ENCODE results near the gene BICD2.

Gene BICD2

DNA sequence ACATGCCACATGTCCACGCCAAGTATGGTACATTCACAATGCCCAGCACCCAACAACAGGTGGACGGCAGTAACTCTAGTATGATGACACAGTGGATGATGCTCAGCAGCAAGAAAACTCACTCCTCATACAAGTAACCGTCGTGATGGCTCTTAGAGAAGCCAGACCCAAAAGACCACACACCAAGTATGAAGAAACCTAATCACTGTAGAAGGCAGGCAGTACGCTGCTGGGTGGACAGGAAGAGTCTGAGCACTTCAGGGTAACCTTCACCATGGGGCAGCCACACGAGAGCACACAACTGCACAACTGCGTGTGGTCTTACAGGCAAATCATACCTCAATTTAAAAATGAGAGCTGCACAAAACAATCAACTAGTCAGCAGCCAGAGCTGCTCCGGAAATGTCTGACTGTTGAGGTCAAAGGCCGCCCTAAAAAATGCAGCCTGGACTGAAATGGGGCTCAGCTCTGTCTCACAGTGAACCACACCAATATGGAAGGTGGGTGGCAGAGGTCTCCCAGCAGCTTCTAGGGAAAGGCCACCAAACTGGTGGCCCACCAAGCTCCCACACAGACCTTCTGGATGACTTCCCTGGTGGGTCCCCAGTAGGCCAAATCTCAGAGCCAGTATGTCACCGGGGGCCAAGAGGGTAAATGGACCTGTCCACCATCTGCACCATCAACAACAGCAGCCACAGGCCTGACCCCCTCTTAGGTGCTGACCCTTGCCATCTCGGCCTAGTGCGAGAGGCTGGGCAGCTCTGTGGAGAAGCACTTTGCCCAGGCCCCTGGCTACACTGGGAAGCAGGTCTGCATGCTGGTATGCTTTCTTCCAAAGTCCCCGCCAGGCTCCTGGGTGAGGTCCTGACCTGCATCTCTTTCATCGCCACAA is 17.8 kb downstream of the BICD2 start:
- DNase-seq: no peak

DNA sequence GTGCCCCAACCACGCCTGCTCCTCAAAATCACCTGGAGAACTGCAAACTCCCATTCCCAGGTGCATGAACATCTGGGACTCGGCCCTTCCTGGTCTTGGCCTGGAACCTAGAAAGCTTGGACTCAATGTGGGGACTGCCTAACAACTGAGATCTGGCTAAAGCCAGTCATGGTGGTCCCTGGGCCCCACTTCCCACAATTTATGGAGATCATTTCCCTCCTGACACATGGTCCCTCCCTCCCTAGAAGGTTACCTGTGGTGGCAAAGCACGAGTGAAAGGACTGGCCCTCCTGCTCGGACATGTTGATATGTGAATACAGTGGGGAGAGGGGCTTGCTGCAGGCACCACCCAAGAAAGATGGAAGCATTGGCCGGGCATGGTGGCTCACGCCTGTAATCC is 18.8 kb downstream of the BICD2 start:
- no peak for DNase-seq

DNA sequence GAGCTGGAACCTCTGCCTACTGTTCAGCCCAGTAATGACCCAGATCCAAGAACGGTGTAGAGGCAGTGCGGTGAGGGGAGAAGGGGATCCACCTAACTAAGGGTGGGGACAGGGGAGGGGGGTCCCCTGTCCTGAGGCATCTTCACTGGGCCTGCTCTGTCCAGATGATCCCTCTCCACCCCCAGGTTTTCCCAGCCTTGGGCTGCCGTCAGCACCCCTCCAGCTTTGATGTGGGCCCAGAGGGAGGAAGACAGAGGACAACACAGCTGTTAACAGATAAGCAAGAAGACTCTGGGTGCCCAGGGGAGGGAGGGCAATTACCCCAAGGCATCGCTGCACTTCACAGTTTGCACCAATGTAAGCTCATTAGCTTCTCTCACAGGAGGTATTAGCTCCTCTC is 19.3 kb downstream of the BICD2 start:
- no peak for DNase-seq

DNA sequence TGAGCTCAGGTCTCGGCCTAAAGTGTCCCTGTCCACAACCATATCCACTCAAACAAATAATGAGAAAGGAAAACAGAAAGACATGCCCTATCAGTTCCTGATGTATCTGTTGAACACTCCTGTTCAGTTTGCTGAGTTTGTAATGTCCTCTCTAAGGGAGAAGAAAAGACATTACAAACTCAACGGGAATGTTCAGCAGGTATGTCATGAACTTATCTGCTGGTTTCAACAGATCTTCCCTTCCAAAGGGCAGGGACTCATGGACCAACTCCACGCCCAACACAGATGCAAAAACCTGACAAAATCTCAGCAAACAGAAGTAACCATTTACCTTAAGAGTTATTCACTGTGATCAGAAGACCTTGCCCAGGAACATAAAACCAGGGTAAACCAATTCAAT is 23.7 kb downstream of the BICD2 start:
- no peak for DNase-seq

DNA sequence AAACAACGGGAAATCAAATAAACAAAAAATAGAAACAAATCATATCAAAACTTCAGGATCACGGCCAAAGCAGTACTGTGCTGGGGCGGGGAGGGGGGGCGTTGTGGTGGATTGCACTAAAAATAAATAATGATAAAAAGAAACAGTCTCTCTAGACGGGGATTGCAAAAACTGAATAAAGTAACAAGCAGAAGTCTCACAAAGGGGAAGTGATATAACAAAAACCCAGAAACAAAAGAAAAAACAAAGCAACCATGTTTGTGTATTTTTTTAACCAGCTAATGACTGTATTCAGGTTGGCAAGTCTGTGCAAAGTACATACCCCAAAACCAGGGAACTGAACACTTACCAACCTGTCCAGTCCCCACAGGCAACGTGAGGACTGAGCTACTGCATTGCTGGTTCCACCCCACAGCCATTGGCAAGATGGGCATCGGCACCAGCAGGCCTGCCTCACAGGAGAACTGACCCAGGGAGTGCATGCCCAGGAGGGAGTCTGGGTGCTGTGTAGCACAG is 24.1 kb downstream of the BICD2 start:
- DNase-seq: no peak

DNA sequence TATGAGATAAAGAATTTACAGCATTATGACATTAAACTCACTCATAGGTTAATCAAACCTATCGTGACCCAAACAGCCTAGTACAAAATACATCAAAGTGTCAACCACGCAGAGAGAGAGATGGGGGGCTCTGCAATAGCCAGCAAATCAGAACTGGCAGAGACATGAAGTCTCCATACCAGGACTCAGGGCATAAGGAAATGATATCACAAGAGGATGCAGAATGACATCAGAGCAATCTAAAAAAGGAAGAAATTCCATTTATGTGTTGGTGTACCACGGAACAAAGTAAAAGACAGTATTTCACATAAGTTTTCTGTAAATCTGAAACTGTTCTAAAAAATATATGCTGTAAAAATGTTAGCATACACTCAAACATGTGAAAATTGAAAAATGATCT is 24.6 kb downstream of the BICD2 start:
- no peak for DNase-seq

DNA sequence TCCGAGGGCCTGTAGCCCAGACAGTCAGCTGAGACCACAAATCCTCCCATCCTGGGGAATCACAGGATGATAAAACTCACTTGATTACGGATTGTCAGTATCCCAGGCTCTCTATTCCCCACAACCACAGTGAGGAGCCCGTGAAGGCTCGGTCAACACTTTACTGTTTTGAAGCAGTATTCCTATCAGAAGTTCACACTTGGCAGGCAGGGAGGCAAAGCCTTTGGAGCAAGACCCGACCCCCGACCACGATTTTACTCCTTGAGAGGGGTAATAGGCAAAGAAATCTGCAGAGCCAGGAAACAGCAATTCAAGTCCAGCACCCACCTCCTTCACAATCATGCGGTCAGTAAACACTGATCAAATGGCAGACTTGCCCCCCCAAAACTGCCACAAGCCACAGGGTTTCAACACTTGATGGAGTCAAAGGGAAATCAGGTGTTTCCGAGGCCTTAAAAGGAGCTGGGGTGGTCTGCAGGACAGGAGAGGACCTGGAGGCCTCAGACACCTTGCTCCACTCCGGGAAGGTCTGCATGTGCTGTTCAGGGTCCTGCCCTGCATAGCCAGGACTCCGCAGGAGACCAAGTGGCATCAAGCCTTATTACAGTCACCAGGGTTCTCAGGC is 25.2 kb downstream of the BICD2 start:
- no peak for DNase-seq

DNA sequence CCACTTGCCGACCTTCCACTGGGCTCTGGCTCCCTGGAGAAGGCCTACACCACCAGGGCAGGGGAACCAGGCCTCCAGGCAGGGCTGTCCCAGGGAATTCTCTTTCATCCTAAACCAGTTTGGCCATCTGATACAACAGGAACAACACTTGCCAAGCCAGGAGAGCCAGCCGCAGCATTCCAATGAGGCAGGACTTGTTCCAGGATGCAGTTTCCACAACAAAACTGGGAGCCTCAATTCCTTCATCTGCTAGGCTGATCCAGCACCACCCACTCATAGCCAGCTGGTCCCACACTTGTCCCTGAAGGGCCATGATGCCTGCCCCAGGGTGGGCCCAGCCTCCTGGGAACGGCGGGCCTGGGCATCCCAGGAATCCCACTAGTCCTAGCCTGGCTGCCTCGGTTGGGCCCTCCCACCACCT is 26.0 kb downstream of the BICD2 start:
- no peak for DNase-seq

DNA sequence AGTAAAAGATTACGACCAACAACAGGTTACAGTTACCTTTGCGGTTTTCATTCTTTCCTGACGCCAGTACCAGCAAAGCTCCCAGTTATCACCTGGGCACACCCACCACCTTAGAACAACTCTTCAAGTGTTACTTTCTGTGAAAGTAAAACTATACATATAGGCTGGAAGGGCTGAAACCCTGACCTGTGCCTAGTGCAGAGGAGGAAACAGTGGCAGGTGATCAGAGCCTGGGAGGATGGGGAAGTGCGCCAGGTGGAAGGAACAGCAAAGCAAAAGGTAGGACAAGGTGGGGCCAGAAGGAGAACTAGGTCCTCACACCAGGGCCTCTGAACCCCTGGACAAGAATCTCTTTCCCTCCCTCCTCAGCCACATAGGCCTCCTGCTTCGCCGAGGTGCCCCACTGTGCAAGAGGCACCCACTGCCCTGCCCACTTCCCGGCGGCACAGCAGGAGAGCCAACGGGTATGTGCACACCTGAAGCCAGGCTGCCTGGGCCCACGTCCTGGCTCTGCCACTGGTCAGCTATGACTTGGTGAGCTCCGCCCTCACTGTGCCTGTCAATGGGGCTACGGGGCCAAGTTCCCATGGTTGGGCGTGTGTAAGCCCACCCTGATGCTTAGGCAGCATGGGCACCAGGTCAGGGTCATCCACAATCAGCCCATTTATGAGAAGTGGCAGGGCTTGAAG is 26.9 kb downstream of the BICD2 start:
- no peak for DNase-seq

DNA sequence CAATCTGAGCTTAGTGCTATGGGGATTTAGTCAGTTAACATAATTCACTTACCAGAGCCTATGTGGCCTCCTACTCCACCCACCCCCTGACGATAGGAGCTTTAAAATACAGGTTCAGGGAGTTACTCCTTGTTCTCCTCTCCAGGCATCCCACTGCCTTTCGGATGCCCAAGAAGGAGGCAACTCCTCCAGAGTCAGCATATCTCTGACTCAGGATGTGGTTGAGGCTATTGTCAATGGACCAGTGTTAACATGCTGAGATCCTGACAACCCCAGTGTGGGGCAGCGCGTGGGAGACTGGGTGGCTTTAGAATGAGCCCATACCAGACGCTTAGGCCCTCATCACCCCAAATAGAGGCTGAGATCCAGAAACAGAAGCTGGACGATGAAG is 27.4 kb downstream of the BICD2 start:
- DNase-seq: no peak

DNA sequence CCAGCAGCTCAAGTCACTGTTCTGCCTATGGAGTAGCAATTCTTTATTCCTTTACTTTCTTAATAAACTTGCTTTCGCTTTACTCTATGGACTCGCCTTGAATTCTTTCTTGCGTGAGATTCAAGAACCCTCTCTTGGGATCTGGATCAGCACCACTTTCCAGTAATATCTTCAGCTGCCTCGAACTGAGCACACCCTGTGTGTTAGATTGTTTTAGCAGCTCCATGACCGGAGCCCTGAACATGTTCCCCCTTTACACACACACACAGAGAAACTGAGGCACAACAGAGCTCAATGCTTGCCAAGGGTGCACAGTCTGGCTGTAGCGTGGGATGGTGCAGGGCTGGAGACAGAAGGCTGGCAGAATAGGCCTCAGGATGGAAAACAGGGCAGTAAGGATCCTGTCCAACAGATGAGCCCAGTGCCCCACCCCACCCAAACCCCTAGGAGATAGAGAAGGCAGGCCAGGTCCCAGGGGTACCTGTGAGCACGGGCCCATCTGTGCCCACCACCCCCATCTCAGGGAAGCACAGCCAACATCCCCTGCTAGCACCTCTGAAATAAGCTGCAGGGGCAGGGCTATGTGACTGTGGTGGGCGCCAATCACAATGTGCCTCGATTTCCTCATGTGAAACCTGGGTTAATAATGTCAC is 27.9 kb downstream of the BICD2 start:
- no peak for DNase-seq

DNA sequence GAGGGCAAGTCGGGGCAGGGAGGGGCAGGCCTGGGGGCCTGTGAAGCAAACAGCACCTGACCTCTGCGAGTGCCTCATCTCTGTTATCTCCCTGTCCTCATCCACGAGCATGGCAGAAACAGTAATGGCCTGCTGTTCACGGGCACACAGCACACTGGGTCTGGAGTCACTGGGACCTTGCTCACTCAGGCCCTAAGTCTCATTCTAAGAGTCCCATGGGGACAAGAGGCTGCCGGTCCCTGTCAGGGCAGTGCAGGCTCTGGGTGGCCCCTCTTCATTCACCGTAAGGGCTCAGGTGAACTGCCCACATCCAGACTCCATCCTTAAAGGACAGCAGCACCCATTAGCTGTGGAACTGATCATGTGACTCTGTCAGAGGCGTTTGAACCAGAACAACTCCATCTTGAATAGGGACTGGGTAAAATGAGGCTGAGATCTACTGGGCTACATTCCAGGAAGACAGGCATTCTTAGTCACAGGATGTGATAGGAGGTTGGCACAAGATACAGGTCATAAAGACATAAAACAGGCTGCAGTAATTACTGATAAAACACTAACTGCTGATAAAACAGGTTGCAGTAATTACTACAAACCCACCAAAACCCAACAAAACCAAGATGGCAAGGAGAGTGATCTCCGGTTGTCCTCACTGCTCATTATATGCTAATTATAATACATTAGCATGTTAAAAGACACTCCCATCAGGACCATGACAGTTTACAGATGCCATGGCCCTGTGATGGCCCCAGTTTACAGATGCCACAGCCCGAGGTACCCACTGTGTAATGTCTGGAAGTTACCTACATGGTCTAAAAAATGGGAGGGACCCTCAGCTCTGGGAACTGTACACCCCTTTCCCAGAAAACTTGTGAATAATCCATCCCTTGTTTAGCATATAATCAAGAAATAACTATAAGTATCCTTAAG is 28.7 kb downstream of the BICD2 start:
- no peak for DNase-seq

DNA sequence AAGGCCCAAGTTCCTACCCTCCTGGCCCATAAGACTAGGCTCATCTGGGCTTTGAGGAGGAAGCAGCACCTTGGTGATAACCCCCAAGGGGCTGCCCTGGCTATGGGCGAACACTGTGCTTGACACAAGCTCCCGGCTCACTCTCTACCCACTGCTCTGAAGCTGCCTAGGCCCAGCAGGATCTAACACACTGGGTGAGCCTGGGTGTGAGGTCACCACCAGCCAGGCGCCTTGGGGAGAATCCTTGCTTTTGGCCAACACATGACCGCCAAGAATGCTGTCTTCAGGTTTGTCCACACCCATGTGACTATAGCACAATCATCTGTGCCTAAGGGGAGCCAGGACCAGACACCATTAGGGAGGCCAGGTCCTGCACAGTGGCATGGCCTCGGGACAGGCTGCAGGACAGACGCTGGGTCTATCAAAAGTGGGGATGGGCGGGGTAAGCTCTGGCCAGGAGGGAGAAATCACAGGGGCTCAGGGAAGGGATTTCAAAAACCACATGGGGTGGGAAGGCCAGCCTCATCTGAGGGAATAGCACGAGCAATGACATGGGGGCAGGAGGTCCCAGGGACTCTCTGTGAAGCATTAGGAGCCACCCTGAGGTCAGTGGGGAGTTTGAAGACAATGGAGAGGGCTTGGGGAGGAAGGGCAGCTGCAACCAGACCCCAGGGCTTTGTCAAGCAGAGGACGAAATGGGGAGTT is 29.6 kb downstream of the BICD2 start:
- DNase-seq: no peak

DNA sequence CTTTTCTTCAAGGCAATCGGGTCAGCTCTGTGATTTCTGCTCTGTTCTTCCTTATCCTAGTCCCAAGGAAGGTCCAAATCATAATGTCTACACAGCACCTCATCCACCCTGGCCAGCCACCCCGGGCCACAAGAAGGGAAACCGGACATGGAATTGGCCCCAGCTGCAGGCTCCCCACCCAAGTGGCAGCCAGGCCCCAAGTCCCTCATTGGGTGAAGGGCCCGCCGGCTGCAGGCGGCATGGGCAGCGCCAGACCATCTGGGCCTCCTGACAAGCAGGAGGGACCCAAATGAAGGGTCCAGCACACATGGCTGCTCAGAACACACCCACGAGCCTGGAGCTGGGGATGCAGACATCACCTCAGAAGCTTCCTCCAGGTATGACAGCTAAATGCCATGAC is 33.7 kb downstream of the BICD2 start:
- peak; percentile 37 for DNase-seq

DNA sequence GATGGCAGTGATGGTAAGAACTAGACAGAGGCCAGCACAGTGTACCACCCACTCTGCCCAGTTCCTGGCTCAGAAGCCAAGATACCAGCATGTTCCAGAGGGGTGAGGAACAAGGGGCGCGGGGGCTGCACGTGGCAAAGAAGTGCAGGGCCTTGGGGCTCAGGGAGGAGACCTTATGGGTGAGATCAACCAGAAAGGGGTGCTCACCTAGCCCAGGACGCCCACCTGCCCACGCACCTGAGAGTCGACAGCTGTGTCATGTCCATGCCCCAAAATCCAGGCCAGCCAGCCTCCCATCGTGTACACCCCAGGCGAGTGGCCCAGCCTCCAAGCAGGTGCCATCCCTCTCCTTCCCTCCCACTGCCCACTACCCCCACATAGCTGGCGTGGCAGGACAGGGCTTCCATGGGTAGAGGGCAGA is 34.9 kb downstream of the BICD2 start:
- DNase-seq: peak; percentile 19

DNA sequence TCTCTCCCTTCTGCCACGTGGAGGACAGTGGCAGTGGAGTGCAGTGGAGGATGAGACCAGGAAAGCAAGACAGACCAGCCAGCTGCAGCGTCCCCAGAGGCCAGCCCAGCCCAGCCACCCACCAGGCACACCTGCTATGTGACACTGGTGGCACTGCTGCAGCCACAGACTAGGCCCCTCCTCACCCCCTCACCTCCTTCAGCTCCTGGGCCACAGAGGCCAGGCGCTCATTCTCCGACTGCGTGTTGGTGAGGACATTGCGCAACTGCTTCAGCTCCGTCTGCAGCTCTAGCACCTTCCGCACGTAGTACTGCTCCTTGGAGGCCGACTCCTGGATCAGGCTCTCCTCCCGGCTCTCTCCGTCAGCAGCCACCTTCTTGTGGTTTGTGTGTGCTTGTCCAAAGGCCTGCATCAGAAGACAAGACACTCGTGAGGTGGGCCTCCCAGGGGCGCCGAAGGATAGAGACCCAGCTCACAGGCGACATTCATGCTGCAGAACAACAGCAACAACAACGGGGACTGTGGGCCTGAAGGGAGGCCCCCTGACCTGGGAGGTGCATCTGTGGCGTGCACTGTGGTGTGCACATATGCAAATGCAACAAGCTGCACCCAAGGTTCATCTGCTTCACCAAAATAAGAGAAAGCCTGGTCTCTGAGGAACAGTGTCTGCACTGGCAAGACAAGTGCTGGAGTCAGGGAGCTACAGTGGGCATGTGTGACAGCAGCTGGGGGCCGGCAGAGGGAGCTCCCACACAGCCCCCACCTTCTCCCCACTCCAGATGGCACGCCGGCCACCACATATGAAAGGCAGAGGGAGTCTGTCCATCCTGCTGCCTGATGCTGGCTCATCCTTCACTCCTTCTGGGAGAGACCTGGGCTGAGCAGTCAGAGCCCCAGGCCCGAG is 35.5 kb downstream of the BICD2 start:
- DNase-seq: peak; percentile 47

DNA sequence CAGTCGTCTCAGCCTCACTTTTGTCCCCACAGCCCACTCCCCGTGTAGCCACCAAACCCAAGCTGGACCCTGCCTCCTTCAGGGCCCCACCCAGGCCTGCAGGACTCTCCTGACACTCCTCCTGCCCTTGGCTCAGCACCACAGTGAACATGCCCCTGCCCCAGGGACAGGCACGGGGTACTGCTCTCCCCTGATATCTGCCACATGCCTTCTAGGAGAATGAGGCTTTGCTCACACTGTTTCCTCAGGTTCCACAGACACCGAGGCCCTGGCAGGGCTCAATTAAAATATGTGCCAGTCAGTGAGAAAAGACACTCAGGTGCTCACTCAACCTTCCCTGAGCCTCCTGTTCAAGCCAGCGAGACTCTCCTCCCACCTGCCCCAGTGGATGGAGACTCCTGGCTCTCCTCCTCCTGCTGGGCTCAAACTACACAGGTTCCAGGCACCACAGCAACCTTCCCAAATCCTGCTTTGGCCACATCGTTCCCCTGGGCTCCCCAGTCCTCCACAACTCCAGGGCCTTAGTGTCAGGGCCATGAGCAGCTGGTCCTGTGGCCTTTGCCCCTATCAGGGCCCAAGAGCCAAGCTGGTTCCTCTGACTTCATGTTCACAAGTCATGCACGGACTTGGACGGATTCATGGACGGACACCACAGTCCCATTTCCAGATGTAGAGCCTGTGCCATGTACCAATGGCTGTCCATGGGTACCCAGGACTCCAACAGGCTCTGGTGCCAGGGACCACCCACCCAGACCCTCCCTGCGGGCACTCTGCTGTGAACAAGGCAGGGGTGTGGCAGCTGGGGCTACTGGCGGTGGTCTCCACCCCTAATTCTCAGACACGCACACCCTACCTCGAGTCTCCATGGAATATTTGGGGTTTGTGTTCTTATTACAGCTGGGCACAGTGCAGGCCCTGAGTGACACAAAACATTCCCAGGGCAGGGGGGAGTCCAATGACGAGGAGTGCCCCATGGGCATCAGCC is 36.6 kb downstream of the BICD2 start:
- peak; percentile 47 for DNase-seq

DNA sequence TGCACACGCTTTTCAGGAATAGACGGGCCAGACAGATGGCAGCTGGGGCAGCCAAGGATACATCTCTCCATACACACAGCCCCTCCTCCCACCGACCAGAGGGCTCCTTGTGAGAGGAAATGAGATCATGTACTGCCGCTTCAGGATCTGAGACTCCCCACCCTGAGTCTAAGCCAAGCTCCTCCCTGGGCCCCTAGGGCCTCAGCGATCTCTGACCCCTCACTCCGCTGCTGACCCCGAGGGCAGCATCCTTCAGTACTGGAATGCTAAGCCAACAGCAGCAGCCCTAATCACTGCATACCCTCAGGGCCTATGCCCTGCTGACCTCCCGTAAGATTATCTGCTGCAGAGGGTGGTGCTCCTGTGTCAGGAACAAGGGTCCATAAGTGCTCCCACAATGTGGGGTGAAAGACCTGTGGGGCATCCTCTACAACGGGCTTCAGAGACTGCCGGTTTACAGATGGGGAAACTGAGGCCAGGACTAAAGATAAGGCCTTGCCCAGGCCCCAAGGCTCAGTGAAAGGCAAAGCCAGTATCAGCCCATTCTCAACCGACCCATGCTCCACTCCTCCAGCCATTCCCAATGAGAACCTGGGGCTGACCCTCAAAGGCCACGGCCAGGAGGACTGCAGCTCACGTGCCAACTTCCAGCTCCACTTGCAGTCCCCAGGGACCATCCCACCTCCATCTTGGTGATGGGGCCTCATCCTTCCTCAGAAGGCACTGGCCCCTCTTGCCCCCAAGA is 37.5 kb downstream of the BICD2 start:
- peak; percentile 41 for DNase-seq

All from activated CD8-positive, alpha-beta memory T cell treated with anti-CD3 and anti-CD28 coated beads for 24 hours (primary cell).